A673 (cell line): ENCODE data around the gene SDSL.

Source experiments
- CTCF ChIP-seq: fragments of 300-800, 200-600 bp; sonication (generic); conservative IDR thresholded peaks from 2 replicates; pipeline ENCODE4 v1.5.1; 2017; ENCODE audit warnings: low read depth, mild to moderate bottlenecking, antibody characterized with exemption, low read length, moderate library complexity, mixed read lengths
- EZH2 ChIP-seq: fragments of 200-600 bp; sonication (generic); IDR thresholded peaks from 2 replicates; pipeline ENCODE4 v1.6.1; 2017; ENCODE audit warnings: borderline replicate concordance, low read depth, mild to moderate bottlenecking, mixed read lengths, antibody characterized with exemption, low read length; ENCODE audit not compliant: poor library complexity, severe bottlenecking

- TF ChIP-seq CTCF: peak; percentile 78
- no peak for TF ChIP-seq EZH2
Measured at GRCh38 chr12:113439606-113440030, 17.4 kb downstream of the SDSL start.
